ENCODE results near the gene FRAS1. TPM values are rescaled to one million over a fixed set of nuclear protein-coding genes. Genes with fewer than 3 reads are reported as not detected.

FRAS1 gene
- total RNA-seq, 3 donors from 2014 or later, result 0.03 to 0.08 (median 0.08) TPM

GRCh38 chr4:78210694-78211410 lies 153.7 kb downstream of the FRAS1 start:
- Mint-ChIP-seq H3K4me3 (no peak overlapping the region), H3K9me3 (no peaks in the 10 kb centered on the region), H3K27me3 (ENCODE audit: low read depth) (no peaks in the 10 kb centered on the region), H3K36me3 (ENCODE audit: insufficient read depth) (no peaks in the 10 kb centered on the region), H3K4me1 (ENCODE audit: low read depth) (no peaks in the 10 kb centered on the region)
- ATAC-seq (no peak), DNase-seq (no peak)

DNA sequence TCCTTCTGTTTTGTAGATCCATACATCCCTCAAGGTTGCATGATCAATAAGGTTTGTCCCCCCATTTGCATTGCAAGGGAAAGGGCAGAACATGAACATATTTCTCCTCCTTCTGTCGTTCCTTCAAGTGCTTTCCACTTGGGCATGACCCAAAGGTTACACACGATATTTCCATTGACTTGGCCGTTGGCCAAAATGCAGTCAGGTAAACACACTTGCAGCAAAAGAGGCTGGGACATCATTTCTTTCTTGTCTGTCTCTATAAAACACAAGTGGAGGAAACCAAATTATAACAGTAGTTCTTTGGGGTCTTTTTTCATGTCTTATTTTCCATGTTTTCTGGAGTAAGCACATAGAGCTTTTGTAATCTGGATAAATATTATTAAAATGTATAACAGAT lies 156.1 kb downstream of the FRAS1 start:
- Mint-ChIP-seq H3K36me3 (ENCODE audit: insufficient read depth) (no peaks in the 10 kb centered on the region), H3K9me3 (no peaks in the 10 kb centered on the region), H3K4me3 (no peak overlapping the region), H3K4me1 (ENCODE audit: low read depth) (no peaks in the 10 kb centered on the region), H3K27me3 (ENCODE audit: low read depth) (no peaks in the 10 kb centered on the region)
- ATAC-seq (no peak), DNase-seq (no peak)

DNA sequence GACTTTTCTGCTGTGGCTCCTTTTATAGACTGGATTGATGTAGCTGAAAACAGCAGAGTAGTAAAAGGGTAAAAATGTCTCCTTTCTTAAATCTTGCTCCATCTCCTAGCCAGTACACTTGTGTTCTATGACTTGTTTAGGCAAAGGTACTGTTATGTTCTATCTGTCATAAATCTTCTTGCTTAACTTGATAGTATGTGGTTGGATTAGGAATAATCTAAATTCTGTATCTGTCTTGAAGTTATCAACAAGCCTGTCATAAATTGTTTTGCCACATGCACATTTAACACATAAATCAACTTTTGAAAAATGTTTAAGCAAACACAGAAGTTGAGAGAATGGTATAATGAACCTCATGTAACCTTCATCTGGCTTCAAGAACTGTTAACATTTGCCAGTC lies 157.0 kb downstream of the FRAS1 start:
- H3K4me3 Mint-ChIP-seq, result no peak overlapping the region
- H3K9me3 Mint-ChIP-seq, result no peaks in the 10 kb centered on the region
- no peaks in the 10 kb centered on the region for H3K4me1 Mint-ChIP-seq (ENCODE audit: low read depth)
- ATAC-seq, result no peak
- H3K36me3 Mint-ChIP-seq (ENCODE audit: insufficient read depth), result no peaks in the 10 kb centered on the region
- no peaks in the 10 kb centered on the region for H3K27me3 Mint-ChIP-seq (ENCODE audit: low read depth)
- DNase-seq, result no peak

DNA sequence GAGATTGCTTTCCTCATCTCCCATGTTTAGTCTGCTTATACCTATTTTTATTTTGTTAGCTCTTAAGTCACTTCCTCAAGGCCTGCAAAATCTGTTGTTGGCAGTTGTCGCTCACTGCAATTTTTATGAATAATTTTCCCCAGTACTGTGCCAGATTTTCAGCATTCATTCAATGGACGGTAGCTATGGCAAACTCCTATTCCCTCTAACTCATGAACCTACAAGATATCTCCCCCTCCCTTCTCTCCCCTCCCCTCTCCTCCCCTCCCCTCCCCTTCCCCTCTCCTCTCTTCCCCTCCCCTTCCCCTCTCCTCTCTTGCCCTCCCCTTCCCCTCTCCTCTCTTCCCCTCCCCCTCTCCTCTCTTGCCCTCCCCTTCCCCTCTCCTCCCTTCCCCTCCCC lies 160.4 kb downstream of the FRAS1 start:
- Mint-ChIP-seq H3K9me3 (no peaks in the 10 kb centered on the region), H3K27me3 (ENCODE audit: low read depth) (no peaks in the 10 kb centered on the region), H3K36me3 (ENCODE audit: insufficient read depth) (no peaks in the 10 kb centered on the region), H3K4me3 (no peak overlapping the region), H3K4me1 (ENCODE audit: low read depth) (no peaks in the 10 kb centered on the region)
- DNase-seq (no peak), ATAC-seq (no peak)

- Mint-ChIP-seq H3K36me3 (ENCODE audit: insufficient read depth) (no peaks in the 10 kb centered on the region), H3K27me3 (ENCODE audit: low read depth) (no peaks in the 10 kb centered on the region), H3K4me3 (no peak overlapping the region), H3K9me3 (no peaks in the 10 kb centered on the region), H3K4me1 (ENCODE audit: low read depth) (no peaks in the 10 kb centered on the region)
- DNase-seq (no peak), ATAC-seq (no peak)
Observed at GRCh38 chr4:78218260-78218659, 161.1 kb downstream of the FRAS1 start.

GRCh38 chr4:78219825-78220224 lies 162.7 kb downstream of the FRAS1 start:
- Mint-ChIP-seq H3K27me3 (ENCODE audit: low read depth) (no peaks in the 10 kb centered on the region), H3K9me3 (no peaks in the 10 kb centered on the region), H3K4me1 (ENCODE audit: low read depth) (no peaks in the 10 kb centered on the region), H3K4me3 (no peak overlapping the region), H3K36me3 (ENCODE audit: insufficient read depth) (no peaks in the 10 kb centered on the region)
- DNase-seq (no peak), ATAC-seq (no peak)

- Mint-ChIP-seq H3K4me3 (no peak overlapping the region), H3K4me1 (ENCODE audit: low read depth) (no peaks in the 10 kb centered on the region), H3K9me3 (no peaks in the 10 kb centered on the region), H3K36me3 (ENCODE audit: insufficient read depth) (no peaks in the 10 kb centered on the region), H3K27me3 (ENCODE audit: low read depth) (no peaks in the 10 kb centered on the region)
- no peak for ATAC-seq
- no peak for DNase-seq
Observed at GRCh38 chr4:78220283-78220682, 163.2 kb downstream of the FRAS1 start.

GRCh38 chr4:78222575-78223186 lies 165.6 kb downstream of the FRAS1 start:
- ATAC-seq (no peak), DNase-seq (no peak)
- Mint-ChIP-seq H3K36me3 (ENCODE audit: insufficient read depth) (no peaks in the 10 kb centered on the region), H3K4me3 (no peak overlapping the region), H3K4me1 (ENCODE audit: low read depth) (no peaks in the 10 kb centered on the region), H3K27me3 (ENCODE audit: low read depth) (peaks cover 2% of the 10 kb centered on the region), H3K9me3 (peaks cover 8% of the 10 kb centered on the region)

GRCh38 chr4:78225236-78225635 lies 168.1 kb downstream of the FRAS1 start:
- Mint-ChIP-seq H3K36me3 (ENCODE audit: insufficient read depth) (no peaks in the 10 kb centered on the region), H3K9me3 (peaks cover 8% of the 10 kb centered on the region), H3K27me3 (ENCODE audit: low read depth) (peaks cover 7% of the 10 kb centered on the region), H3K4me1 (ENCODE audit: low read depth) (no peaks in the 10 kb centered on the region), H3K4me3 (no peak overlapping the region)
- DNase-seq (no peak), ATAC-seq (no peak)

- Mint-ChIP-seq H3K27me3 (ENCODE audit: low read depth) (peaks cover 7% of the 10 kb centered on the region), H3K4me3 (no peak overlapping the region), H3K9me3 (peaks cover 8% of the 10 kb centered on the region), H3K36me3 (ENCODE audit: insufficient read depth) (no peaks in the 10 kb centered on the region), H3K4me1 (ENCODE audit: low read depth) (no peaks in the 10 kb centered on the region)
- ATAC-seq, result no peak
- DNase-seq, result no peak
Observed at GRCh38 chr4:78226279-78226678, 169.2 kb downstream of the FRAS1 start.

DNA sequence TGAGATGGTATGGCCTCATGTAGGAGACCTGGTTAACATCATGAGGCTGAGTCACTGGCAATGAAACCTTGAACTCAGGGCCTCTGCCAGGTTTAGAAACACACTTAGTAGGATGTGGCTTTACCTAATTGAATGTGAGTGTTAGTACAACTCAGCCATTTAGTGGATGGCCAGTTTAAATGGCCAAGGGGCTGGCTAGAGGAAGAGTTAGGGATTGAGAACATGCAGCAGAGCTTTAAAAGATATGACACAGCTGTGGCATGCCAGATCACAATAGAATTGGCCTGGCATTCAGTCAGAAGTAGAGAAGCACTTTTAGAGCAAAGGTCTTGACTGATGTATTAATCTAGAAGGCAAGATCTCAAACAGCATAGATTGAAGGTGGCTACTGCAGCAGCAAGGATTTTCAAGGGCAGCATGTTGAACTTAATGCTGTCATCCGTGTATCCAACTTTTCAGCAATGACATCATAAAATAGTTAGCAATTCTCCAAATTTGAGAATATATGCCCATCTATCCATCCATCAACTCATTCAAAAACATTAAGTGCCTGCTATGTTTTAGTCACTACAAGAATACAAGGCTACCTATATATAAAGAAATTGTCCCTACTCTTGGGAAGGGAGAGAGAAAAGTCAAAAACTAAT lies 170.4 kb downstream of the FRAS1 start:
- no peak for ATAC-seq
- H3K4me1 Mint-ChIP-seq (ENCODE audit: low read depth), result no peaks in the 10 kb centered on the region
- H3K4me3 Mint-ChIP-seq, result no peak overlapping the region
- H3K27me3 Mint-ChIP-seq (ENCODE audit: low read depth), result peaks cover 7% of the 10 kb centered on the region
- H3K36me3 Mint-ChIP-seq (ENCODE audit: insufficient read depth), result no peaks in the 10 kb centered on the region
- DNase-seq, result no peak
- H3K9me3 Mint-ChIP-seq, result peaks cover 8% of the 10 kb centered on the region

- DNase-seq (no peak), ATAC-seq (no peak)
- Mint-ChIP-seq H3K36me3 (ENCODE audit: insufficient read depth) (no peaks in the 10 kb centered on the region), H3K4me3 (no peak overlapping the region), H3K9me3 (no peaks in the 10 kb centered on the region), H3K27me3 (ENCODE audit: low read depth) (no peaks in the 10 kb centered on the region), H3K4me1 (ENCODE audit: low read depth) (no peaks in the 10 kb centered on the region)
Observed at GRCh38 chr4:78235800-78236199, 178.7 kb downstream of the FRAS1 start.

GRCh38 chr4:78237360-78237759 lies 180.2 kb downstream of the FRAS1 start:
- DNase-seq (no peak), ATAC-seq (no peak)
- Mint-ChIP-seq H3K9me3 (no peaks in the 10 kb centered on the region), H3K4me1 (ENCODE audit: low read depth) (no peaks in the 10 kb centered on the region), H3K36me3 (ENCODE audit: insufficient read depth) (no peaks in the 10 kb centered on the region), H3K27me3 (ENCODE audit: low read depth) (no peaks in the 10 kb centered on the region), H3K4me3 (no peak overlapping the region)

DNA sequence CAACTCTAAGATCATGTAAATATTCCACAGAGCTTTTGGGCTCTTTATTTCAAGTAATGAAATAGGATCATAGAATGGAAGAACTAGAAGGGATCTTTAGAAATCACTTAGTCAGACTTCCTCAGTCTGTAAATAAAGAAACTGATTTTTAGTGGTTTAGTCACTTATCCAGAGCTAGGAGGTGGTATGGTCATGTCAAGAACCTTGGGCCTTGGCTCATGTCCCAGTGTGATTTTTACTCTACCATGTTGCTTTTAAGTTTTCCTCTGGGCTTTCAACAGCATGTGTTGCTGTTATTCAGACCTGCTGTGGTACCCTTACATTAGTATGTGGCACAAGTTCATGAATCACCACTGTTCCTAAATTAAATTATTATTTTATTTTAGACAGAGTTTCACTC lies 184.9 kb downstream of the FRAS1 start:
- Mint-ChIP-seq H3K36me3 (ENCODE audit: insufficient read depth) (no peaks in the 10 kb centered on the region), H3K4me3 (no peak overlapping the region), H3K9me3 (no peaks in the 10 kb centered on the region), H3K4me1 (ENCODE audit: low read depth) (no peaks in the 10 kb centered on the region), H3K27me3 (ENCODE audit: low read depth) (peaks cover 2% of the 10 kb centered on the region)
- ATAC-seq, result no peak
- DNase-seq, result no peak

Measured in activated T-cell treated with anti-CD3 and anti-CD28 coated beads, Interleukin-2, amount 50 U/mL, for 4 hours (primary cell).